Limb (tissue), 2 donors: ENCODE data around the gene A2ML1.
"Not testable (repeated sequence)": the region's sequence is repeated elsewhere in the genome, so short reads cannot be mapped to it uniquely, and the experiment has no call there.

Source experiments
- DNase-seq, 2 donors: peaks; one replicate each; pipeline ENCODE4 v3.0.0-alpha.2; 2016; ENCODE audit errors: extremely low spot score in 2 of 2

Gene A2ML1

GRCh38 chr12:8849876-8850275 lies 27.5 kb downstream of the A2ML1 start:
- DNase-seq, result no peak

- no peak for DNase-seq
Observed at GRCh38 chr12:8852119-8852518, 29.7 kb downstream of the A2ML1 start.

DNA sequence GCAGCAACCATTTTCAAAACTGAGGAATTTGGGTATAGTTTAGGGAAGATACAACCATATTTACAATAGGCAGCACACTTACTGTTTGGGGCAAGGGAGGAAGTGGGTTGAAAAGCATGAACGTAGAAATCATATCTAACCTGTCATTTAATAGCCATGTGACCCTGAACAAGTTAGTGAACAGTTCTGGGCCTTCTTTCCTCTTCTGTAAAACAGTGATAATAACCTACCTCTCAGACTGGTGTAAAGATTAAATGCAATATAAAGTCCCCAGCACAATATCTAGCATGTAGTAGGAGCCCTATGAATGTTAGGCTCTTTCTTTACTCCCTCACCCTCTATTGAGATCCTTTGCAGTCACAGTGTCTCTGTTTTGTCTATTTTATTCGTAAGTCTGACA lies 33.5 kb downstream of the A2ML1 start:
- DNase-seq, result no peak

- DNase-seq, result not testable (repeated sequence)
Observed at GRCh38 chr12:8859448-8859847, 37.0 kb downstream of the A2ML1 start.

DNA sequence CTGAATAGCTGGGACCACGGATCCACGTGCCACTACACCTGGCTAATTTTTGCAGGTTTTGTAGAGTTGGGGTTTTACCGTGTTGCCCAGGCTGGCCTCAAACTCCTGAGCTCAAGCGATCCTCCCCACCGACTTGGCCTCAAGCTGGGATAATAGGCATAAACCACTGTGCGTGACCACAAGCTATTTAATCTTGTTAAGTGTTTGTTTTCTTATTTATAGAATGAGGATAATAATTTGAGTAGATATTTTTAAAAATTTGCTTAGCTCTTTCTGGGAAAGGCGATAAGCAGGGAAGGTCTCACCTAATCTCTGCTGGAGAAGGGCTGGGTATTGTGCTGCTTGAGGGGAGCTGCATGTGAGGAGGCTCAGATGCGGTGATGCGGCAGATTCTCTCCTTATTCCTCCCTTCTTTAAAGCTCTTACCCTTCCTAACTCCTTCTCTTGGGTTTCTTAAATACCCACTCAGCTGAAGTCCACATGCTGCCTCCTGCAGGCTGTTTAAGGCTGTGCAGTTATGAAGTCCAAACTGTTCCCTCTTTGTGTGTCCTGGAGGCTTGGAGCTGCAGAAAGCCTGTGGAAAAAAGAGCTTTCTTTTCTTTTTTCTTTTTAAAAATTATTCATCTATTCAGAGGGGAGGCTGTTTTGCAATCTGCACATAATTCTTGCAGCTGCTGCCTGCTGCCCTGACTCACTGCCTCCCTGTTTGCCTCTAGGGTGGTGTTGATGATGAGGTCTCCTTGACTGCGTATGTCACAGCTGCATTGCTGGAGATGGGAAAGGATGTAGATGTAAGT lies 37.9 kb downstream of the A2ML1 start:
- peak in 1 of 2 donors; percentile 31 for DNase-seq

DNA sequence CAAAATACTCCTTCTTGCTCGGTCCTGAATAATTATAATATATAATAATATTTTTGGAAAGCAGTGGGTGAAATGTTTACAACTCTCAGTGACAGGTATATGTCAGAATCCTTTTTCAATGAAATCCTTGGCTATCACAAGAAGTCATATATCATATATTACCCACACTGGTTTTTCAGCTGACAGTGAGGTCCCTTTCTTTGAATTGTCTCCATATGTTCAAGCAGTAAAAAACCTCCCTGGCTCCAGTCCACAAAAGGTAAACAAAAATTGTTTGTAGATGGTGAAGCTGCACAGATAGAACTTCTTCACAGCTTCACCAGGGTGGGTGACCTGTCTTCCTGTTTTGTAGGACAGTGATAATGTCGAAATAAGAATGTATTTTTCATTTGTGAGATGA lies 44.0 kb downstream of the A2ML1 start:
- no peak for DNase-seq

DNA sequence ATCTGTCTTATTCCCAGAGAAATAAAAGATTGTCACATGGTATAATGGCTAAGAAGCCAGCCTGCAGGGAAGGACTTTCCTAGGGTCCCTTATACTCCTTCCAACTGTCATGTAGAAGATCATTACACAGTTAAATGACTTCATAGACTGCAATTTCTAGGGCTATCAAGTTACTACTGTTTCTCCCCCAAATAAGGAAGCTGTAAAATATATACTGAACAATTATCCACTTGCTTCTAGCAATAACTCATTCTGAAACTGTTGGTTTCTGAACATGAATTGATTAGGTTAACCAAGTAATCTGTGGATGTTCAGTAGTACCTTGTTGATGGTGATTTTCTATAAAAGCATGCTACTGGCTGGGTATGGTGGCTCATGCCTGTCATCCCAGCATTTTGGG lies 44.6 kb downstream of the A2ML1 start:
- DNase-seq, result no peak

DNA sequence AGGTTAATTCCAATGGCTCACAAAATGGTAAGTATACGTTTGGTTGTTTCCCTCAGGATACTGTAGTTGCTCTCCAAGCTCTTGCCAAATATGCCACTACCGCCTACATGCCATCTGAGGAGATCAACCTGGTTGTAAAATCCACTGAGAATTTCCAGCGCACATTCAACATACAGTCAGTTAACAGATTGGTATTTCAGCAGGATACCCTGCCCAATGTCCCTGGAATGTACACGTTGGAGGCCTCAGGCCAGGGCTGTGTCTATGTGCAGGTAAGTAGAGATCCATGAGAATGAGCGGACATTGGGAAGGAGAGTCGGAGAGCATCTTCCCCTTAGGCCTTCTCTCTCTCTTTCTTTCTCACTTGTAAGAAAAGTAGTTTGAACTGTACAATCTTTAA lies 45.4 kb downstream of the A2ML1 start:
- DNase-seq, result no peak

DNA sequence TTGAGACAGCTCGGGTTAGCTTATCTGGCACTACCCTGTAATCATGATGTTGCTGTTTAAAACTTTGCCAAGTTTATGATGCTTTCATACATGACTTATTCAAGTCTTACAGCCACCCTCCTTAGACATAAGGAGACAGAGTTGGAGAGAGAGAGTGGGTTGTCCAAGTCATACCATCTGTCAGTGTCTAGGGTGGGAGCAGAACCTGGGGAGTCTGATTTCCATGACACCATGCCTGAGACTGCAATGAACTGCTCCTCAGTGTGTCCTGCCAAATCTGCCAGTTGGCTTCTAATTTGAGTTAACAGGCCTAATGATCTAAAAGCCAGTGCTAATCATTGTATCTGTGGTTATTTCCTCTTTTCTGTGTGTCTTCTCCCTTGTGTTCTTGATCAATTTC lies 48.2 kb downstream of the A2ML1 start:
- no peak for DNase-seq

DNA sequence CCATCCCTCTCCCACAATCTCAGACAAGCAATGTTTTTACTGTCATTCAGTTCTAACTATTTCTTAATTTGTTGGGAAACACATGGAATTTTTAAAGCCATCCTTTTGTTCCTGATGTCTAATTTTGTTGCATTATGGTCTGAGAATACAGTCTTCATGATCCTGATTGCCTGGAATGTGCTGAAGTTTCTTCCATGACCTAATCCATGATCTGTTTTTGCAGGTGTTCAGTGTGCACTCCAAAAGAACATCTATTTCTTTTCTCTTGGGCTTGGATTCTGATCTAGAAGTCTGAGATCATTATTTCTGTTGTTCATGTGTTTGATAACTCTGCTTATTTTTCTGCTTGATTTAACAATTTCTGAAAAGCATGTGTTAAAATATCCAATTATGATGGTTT lies 48.6 kb downstream of the A2ML1 start:
- DNase-seq, result no peak

- no peak for DNase-seq
Observed at GRCh38 chr12:8876887-8877286, 54.5 kb downstream of the A2ML1 start.

GRCh38 chr12:8886502-8887284 lies 64.3 kb downstream of the A2ML1 start:
- DNase-seq, result no peak

- no peak for DNase-seq
Observed at GRCh38 chr12:8887285-8887715, 64.9 kb downstream of the A2ML1 start.

DNA sequence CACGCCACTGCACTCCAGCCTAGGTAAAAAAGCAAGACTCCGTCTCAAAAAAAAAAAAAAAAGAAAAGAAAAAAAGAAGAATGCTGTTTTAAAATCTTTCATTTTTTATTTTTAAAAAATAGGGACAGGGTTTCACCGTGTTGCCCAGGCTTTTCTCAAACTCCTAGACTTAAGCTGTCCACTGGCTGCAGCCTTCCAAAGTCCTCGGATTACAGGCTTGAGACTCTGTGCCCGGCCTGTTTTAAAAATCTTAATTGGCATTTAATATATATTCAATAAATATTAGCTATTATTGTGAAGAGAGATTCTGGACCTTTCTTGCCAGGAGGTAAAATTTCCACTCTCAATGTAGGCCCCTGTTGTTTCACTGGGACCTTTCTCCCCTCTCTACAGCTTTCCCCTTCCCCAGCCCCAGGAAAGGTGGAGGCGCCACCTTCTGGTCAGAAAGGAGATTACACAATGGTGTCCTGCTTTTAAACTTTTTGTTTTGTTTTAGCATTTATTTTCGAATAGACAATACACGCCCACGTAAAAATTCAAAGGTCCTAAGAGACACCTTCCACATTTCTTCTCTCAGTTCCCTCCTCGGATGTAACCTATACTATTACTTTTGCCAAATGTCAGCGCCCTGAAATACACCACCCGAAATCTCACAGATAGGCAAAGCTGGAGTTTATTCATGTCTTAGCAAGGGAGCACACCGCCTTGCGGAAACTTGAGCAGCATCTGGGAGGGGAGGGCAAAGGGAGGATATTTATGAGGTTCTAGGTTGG lies 68.1 kb downstream of the A2ML1 start:
- peak; percentile 73 to 81 for DNase-seq

- DNase-seq, result no peak
Observed at GRCh38 chr12:8891976-8892375, 69.6 kb downstream of the A2ML1 start.

DNA sequence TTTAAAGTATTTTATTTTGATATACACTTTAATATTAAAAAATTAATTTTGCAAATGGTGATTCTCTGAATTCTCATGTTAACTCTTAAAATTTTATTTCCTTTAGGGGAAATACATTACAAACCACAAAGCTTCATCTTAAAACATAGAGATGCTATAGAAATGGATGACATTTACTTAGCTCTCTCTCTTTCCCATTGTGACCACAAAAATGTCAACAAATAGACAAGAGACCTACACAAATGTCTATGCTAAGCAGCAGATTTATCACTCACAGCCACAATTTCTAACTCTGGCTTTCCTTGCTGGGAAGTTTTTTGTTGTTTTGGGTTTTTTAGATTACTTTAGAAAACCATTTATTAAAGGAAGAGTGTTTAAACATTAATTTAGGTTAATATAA lies 72.0 kb downstream of the A2ML1 start:
- DNase-seq, result no peak

DNA sequence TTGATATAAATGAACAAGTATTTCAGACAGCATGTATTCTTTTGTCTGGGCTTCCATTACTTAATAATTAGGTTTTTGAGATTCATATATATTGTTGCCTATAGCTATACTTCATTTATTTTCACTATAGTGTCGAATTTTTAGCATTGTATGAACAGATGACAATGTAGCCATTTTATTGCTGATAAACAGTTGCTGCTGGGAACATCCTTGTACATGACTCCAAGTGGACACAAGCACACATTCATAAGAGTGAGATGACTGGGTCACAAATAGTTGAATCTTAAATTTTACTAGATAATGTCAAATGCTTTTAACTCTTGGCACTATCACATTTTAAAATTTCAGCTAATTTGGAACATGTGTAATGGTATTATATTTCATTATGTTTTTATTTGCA lies 72.6 kb downstream of the A2ML1 start:
- no peak for DNase-seq

- no peak for DNase-seq
Observed at GRCh38 chr12:8897081-8897480, 74.7 kb downstream of the A2ML1 start.

- DNase-seq, result no peak
Observed at GRCh38 chr12:8899830-8900229, 77.4 kb downstream of the A2ML1 start.

DNA sequence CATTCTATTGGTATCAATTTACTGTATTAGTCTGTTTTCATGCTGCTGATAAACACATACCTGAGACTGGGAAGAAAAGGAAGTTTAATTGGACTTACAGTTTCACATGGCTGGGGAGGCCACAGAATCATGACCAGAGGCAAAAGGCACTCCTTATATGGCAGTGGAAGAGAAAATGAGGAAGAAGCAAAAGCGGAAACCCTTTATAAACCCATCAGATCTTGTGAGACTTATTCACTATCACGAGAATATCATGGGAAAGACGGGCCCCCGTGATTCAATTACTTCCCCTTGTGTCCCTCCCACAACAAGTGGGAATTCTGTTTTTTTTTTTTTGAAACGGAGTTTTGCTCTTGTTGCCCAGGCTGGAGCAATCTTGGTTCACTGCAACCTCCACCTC lies 80.3 kb downstream of the A2ML1 start:
- DNase-seq, result not testable (repeated sequence)

DNA sequence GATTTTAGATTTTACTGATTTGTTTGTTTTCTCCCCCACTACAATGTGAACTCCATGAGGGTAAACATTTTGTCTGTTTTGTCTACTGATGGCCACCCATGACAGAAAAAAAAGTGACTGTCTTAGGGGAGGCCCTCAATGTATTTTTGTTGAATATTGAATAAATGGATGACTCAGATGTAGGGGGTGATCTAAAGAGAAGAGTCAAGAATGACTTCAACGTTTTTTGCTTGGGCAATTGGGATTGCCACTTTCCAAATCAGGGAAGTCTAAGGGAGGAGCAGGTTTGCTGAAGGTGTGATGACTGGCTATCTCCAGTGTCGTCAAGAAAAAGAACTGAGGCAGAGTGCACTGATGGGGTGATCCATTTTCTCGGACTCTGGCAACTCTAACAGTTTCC lies 81.2 kb downstream of the A2ML1 start:
- no peak for DNase-seq

DNA sequence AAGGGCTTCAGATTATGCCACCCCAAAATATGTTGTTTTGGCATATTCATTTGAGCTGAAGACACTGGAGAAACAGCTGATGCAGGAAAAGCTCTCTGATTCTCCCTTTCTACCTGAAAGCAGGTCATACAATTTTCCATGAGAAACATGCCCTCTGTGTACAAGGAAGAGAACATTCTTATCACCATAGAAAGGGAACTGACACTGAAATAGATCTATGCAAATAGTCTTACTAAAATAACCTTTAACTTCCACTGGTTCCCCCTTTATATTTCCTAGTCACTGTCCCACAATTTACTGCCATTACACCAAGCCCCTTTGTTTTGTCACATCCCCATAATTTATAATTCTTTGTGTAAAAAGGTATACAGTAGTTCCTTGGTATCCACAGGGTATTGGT lies 82.2 kb downstream of the A2ML1 start:
- DNase-seq, result no peak
